ENCODE measurements around the gene ZNF202.
"Not testable (repeated sequence)": the region's sequence is repeated elsewhere in the genome, so short reads cannot be mapped to it uniquely, and the experiment has no call there.

The ZNF202 gene

DNA sequence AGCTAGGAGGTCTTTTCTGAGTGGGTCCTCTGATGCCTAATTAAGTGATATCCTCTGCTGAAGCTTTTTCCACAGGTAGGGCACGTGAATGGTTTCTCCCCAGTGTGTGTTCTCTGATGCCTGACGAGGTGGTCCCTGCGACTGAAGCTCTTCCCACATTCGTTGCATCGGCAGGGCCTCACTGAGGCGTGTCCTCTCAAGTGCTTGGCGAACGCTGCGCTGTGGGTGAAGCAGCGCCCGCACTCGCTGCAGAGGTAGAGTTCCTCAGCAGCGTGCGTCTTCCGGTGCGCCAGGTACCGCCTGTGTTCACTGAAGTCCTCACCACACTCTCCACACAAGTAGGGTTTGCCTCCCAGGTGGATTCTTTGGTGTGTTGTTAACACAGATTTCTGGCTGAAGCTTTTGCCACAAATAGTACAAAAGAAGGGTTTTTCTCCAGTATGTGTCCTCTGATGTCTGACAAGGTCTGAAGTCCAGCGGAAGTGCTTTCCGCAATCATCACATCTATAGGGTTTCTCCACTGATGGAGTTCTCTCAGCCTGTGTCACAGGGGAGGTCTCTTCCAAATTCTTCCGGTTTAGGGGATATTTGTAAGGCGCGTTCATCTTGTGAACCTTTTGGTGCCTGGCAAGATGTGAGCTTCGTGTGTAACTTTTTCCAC is 15.3 kb downstream of the ZNF202 start:
- no peak overlapping the region for H3K4me3 ChIP-seq (ENCODE audit: low read length)
- DNase-seq (ENCODE audit: low read depth): no peak
- TF ChIP-seq, protein P1, sequence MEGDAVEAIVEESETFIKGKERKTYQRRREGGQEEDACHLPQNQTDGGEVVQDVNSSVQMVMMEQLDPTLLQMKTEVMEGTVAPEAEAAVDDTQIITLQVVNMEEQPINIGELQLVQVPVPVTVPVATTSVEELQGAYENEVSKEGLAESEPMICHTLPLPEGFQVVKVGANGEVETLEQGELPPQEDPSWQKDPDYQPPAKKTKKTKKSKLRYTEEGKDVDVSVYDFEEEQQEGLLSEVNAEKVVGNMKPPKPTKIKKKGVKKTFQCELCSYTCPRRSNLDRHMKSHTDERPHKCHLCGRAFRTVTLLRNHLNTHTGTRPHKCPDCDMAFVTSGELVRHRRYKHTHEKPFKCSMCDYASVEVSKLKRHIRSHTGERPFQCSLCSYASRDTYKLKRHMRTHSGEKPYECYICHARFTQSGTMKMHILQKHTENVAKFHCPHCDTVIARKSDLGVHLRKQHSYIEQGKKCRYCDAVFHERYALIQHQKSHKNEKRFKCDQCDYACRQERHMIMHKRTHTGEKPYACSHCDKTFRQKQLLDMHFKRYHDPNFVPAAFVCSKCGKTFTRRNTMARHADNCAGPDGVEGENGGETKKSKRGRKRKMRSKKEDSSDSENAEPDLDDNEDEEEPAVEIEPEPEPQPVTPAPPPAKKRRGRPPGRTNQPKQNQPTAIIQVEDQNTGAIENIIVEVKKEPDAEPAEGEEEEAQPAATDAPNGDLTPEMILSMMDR (IDR thresholded peaks at IDR 0.05; ENCODE audit: insufficient read depth, low read depth, low read length, missing control alignments): no peak

DNA sequence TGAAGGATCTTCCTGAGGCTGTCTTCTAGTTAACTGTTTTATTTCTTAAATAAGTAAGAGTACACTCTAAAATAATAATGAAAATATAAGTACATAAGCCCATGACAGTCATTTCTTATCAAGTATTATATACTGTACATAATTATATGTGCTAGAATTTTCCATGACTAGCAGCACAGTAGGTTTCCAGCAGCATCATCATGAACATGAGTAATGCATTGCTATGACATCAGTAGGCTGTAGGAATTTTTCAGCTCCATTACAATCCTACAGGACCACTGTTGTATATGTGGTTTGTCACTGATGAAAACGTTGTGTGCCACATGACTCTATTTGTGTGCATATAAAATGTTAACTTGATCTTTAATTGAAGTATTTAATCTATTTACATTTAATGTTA is 22.0 kb downstream of the ZNF202 start:
- TF ChIP-seq, protein P1 (IDR thresholded peaks at IDR 0.05; ENCODE audit: insufficient read depth, low read depth, low read length, missing control alignments): no peak
- H3K4me3 ChIP-seq (ENCODE audit: low read length): no peak overlapping the region
- DNase-seq (ENCODE audit: low read depth): peak; percentile 26

DNA sequence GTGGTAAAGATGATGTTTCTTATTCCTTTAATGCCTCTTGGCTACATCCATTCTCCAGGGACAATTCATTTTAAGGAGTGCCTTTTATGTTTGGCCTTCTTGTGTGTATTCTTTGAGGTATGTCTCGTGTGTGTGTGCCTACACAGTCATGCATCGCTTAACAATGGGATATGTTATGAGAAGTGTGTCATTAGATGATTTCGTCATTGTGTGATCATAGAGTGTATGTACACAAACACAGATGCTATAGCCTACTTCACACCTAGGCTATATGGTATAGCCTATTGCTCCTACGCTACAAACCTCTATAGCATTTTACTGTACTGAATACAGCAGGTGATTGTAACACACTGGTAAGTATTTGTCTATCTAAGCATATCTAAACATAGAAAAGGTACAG is 23.0 kb downstream of the ZNF202 start:
- TF ChIP-seq, protein P1 (IDR thresholded peaks at IDR 0.05; ENCODE audit: insufficient read depth, low read depth, low read length, missing control alignments): no peak
- H3K4me3 ChIP-seq (ENCODE audit: low read length): no peak overlapping the region
- DNase-seq (ENCODE audit: low read depth): peak; percentile 43

DNA sequence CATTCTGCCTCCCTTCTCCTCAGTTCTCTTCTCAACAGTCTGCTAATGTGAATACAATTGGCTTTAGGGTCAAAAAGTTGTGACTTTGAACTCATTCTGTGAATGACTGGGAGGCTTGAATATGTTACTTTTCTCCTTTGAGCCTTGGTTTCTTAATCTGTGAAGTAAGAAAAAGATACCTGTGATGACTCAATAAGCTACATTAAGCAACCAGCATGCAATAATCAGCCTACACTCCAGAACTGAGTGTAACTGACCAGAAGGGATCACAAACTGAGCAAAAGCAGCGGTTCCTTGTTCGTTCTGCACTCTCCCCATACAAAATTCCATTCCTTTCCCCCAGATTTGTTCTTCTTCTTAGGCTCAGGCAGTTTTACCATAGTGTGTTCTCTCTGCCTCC is 23.4 kb downstream of the ZNF202 start:
- no peak overlapping the region for H3K4me3 ChIP-seq (ENCODE audit: low read length)
- DNase-seq (ENCODE audit: low read depth): peak; percentile 59
- TF ChIP-seq, protein P1 (IDR thresholded peaks at IDR 0.05; ENCODE audit: insufficient read depth, low read depth, low read length, missing control alignments): no peak

DNA sequence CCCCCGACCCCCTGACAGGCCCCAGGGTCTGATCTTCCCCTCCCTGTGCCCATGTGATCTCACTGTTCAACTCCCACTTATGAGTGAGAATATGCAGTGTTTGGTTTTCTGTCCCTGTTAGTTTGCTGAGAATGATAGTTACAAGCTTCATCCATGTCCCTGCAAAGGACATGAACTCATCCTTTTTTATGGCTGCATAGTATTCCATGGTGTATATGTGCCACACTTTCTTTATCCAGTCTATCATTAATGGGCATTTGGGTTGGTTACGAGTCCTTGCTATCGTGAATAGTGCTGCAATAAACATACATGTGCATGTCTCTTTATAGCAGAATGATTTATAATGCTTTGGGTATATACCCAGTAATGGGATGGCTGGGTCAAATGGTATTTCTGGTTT is 28.8 kb downstream of the ZNF202 start:
- not testable (repeated sequence) for DNase-seq (ENCODE audit: low read depth); H3K4me3 ChIP-seq (ENCODE audit: low read length)

DNA sequence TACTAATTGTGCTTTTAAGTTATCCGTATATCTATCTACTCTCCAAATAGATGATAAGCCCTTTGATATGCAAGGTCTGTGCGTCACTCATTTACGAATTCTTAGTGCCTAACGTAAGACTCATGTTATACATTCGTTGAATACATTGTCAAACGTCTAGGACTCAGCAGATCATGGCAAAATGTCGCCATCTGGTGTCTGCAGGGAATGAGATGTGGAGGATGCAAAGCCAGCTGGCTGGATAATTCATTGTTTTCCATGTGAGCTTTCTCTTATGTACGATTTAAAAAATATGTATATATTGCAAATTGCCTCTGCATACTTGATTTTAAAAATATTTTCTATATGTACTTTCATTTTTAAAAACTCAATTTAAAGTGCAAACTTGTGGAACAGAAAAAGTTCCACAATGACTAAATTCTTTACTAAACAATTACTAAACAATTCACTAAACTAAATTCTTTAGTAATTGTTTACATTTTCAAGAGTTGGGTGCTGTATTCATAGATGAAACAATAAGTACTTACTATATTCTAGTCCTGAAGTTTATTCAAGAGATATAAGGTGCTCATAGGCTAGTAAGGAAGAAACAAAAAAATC is 33.8 kb downstream of the ZNF202 start:
- TF ChIP-seq, protein P1 (IDR thresholded peaks at IDR 0.05; ENCODE audit: insufficient read depth, low read depth, low read length, missing control alignments): peak; percentile 90
- no peak overlapping the region for H3K4me3 ChIP-seq (ENCODE audit: low read length)
- DNase-seq (ENCODE audit: low read depth): peak; percentile 83

DNA sequence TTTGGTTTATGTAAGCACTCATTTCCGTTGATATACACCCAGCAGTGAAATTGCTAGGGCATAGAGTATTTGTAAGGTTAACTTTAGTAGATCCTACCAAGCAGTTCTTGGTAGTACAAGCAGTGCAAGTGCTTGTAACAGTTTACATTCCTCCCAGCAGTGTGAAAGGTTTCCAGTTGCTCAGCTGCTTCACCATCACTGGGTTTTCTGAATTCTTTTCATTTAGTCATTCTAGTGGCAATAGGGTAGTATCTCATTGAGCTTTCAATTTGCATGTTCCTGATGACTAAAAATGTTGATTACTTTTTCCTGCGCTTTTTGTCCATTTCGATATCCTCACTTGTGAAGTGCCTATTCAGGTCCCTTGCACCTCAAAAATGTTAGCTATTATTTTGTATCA is 34.3 kb downstream of the ZNF202 start:
- DNase-seq (ENCODE audit: low read depth): no peak
- no peak overlapping the region for H3K4me3 ChIP-seq (ENCODE audit: low read length)
- TF ChIP-seq, protein P1 (IDR thresholded peaks at IDR 0.05; ENCODE audit: insufficient read depth, low read depth, low read length, missing control alignments): no peak
